ENCODE results near the gene CDC26.

Gene CDC26

DNA sequence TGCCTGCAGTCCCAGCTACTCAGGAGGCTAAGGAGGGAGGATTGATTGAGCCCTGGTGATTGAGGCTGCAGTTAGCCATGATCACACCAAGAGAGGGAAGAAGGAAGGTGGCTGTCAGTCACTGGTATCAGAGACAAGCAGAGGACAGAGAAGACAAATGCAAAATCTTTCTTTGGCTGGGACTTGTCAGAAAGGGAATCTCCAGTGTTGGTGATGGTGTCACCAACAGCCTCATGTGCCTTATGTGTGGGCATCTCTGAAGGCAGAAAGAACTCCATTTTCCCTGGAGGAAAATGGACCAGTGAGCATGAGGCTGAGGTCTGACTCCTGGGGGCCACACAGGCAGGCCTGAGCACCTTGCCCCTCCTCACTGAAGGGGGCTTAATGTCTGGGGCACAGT is 39.9 kb upstream of the CDC26 start:
- Histone ChIP-seq H3K79me2 (ENCODE audit: insufficient read depth, low read length) (no peaks in the 10 kb centered on the region), H3K36me3 (ENCODE audit: insufficient read depth, low read length) (no peaks in the 10 kb centered on the region), H4K20me1 (ENCODE audit: insufficient read depth, low read length) (no peaks in the 10 kb centered on the region), H3K9me2 (ENCODE audit: low read depth, low read length) (no peaks in the 10 kb centered on the region), H2AFZ (ENCODE audit: low read length) (no peak overlapping the region), H3K4me3 (ENCODE audit: low read depth, low read length, poor library complexity, severe bottlenecking) (no peak overlapping the region), H3K4me2 (ENCODE audit: low read length) (no peak overlapping the region), H3K4me1 (ENCODE audit: insufficient read depth, low read length, severe bottlenecking) (no peaks in the 10 kb centered on the region), H3K27me3 (ENCODE audit: insufficient read depth, low read length) (peaks cover 4% of the 10 kb centered on the region; the same call in 1 of the 2 replicates), H3F3A (ENCODE audit: insufficient read depth, low read length) (no peaks in the 10 kb centered on the region; the same call in 1 of the 2 replicates), H3K27ac (ENCODE audit: low read depth, low read length, poor library complexity, severe bottlenecking) (no peak overlapping the region), H3K9me3 (ENCODE audit: low read length) (no peaks in the 10 kb centered on the region), H3K9ac (ENCODE audit: low read length) (no peak overlapping the region)
- TF ChIP-seq, protein P1, sequence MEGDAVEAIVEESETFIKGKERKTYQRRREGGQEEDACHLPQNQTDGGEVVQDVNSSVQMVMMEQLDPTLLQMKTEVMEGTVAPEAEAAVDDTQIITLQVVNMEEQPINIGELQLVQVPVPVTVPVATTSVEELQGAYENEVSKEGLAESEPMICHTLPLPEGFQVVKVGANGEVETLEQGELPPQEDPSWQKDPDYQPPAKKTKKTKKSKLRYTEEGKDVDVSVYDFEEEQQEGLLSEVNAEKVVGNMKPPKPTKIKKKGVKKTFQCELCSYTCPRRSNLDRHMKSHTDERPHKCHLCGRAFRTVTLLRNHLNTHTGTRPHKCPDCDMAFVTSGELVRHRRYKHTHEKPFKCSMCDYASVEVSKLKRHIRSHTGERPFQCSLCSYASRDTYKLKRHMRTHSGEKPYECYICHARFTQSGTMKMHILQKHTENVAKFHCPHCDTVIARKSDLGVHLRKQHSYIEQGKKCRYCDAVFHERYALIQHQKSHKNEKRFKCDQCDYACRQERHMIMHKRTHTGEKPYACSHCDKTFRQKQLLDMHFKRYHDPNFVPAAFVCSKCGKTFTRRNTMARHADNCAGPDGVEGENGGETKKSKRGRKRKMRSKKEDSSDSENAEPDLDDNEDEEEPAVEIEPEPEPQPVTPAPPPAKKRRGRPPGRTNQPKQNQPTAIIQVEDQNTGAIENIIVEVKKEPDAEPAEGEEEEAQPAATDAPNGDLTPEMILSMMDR (IDR thresholded peaks at IDR 0.05; ENCODE audit: low read length) = no peak
- no peak for TF ChIP-seq EZH2 (IDR thresholded peaks at IDR 0.05; ENCODE audit: borderline replicate concordance, low read length)

DNA sequence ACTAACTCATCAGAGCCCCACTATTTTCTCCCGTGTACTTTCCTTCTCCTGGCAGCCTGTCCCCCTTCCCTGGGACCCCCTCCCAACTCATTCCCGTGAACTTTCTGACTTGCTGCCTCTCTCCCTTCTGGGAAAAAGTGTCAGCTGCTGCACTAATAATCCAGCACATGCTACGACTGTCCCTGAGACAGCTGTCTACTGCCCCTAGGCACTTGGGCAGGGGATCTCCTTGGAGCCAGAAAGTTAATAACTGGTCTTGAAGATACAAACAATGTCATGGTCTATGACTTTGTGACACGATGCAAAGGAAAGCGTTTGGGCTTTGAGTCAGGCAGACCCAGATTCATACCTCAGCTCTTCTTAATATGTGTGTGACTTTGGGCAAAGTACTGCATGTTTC is 37.9 kb upstream of the CDC26 start:
- H3K4me3 ChIP-seq (ENCODE audit: low read depth, low read length, poor library complexity, severe bottlenecking) = no peak overlapping the region
- H2AFZ ChIP-seq (ENCODE audit: low read length) = no peak overlapping the region
- H3K36me3 ChIP-seq (ENCODE audit: insufficient read depth, low read length) = no peaks in the 10 kb centered on the region
- no peaks in the 10 kb centered on the region for H3K9me2 ChIP-seq (ENCODE audit: low read depth, low read length)
- no peak overlapping the region for H3K4me2 ChIP-seq (ENCODE audit: low read length)
- H3F3A ChIP-seq (ENCODE audit: insufficient read depth, low read length) = no peaks in the 10 kb centered on the region; the same call in 1 of the 2 replicates
- TF ChIP-seq, protein P1 (IDR thresholded peaks at IDR 0.05; ENCODE audit: low read length) = no peak
- no peak for TF ChIP-seq EZH2 (IDR thresholded peaks at IDR 0.05; ENCODE audit: borderline replicate concordance, low read length)
- H3K9ac ChIP-seq (ENCODE audit: low read length) = no peak overlapping the region
- H3K9me3 ChIP-seq (ENCODE audit: low read length) = no peaks in the 10 kb centered on the region
- no peaks in the 10 kb centered on the region for H3K27me3 ChIP-seq (ENCODE audit: insufficient read depth, low read length)
- H3K27ac ChIP-seq (ENCODE audit: low read depth, low read length, poor library complexity, severe bottlenecking) = no peak overlapping the region
- H3K4me1 ChIP-seq (ENCODE audit: insufficient read depth, low read length, severe bottlenecking) = no peaks in the 10 kb centered on the region
- H3K79me2 ChIP-seq (ENCODE audit: insufficient read depth, low read length) = no peaks in the 10 kb centered on the region
- no peaks in the 10 kb centered on the region for H4K20me1 ChIP-seq (ENCODE audit: insufficient read depth, low read length)

DNA sequence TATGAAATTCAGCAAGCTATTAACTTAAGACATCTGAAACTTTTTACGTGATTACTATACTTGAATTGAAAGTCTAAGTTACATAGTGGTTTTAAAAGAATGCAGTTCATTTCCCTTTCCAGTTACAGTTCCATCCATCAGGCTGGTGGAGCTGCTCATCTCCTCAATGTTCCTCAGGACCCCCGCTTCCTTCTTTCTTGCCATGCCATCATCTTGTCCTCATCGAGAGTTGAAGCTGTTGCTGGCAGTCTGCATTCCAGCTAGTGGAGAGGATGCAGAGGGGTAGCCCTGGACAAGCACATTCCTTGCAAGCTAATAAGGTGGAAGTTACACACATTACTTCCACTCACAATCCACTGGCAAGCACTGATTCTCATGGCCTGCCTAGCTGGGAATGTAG is 36.6 kb upstream of the CDC26 start:
- TF ChIP-seq EZH2 (IDR thresholded peaks at IDR 0.05; ENCODE audit: borderline replicate concordance, low read length) = no peak
- TF ChIP-seq, protein P1 (IDR thresholded peaks at IDR 0.05; ENCODE audit: low read length) = no peak
- Histone ChIP-seq H3K9me3 (ENCODE audit: low read length) (no peaks in the 10 kb centered on the region), H3K9me2 (ENCODE audit: low read depth, low read length) (no peaks in the 10 kb centered on the region), H4K20me1 (ENCODE audit: insufficient read depth, low read length) (no peaks in the 10 kb centered on the region), H3K27ac (ENCODE audit: low read depth, low read length, poor library complexity, severe bottlenecking) (no peak overlapping the region), H3K4me2 (ENCODE audit: low read length) (no peak overlapping the region), H3K4me3 (ENCODE audit: low read depth, low read length, poor library complexity, severe bottlenecking) (no peak overlapping the region), H3K27me3 (ENCODE audit: insufficient read depth, low read length) (no peaks in the 10 kb centered on the region), H3K36me3 (ENCODE audit: insufficient read depth, low read length) (no peaks in the 10 kb centered on the region), H3K9ac (ENCODE audit: low read length) (no peak overlapping the region), H2AFZ (ENCODE audit: low read length) (no peak overlapping the region), H3K79me2 (ENCODE audit: insufficient read depth, low read length) (no peaks in the 10 kb centered on the region), H3K4me1 (ENCODE audit: insufficient read depth, low read length, severe bottlenecking) (no peaks in the 10 kb centered on the region), H3F3A (ENCODE audit: insufficient read depth, low read length) (no peaks in the 10 kb centered on the region; the same call in 1 of the 2 replicates)

Data from OCI-LY1 (cell line).